GM12874 (cell line): ENCODE data around the gene ATPAF1.

ENCODE experiments used
- TF ChIP-seq, protein P1 (sequence below): IDR thresholded peaks from 2 replicates; pipeline ENCODE4 v1.5.1; 2011; ENCODE audit warnings: low read depth, mild to moderate bottlenecking, control low read depth, low read length, moderate library complexity; ENCODE audit not compliant: insufficient read depth

Gene ATPAF1

DNA sequence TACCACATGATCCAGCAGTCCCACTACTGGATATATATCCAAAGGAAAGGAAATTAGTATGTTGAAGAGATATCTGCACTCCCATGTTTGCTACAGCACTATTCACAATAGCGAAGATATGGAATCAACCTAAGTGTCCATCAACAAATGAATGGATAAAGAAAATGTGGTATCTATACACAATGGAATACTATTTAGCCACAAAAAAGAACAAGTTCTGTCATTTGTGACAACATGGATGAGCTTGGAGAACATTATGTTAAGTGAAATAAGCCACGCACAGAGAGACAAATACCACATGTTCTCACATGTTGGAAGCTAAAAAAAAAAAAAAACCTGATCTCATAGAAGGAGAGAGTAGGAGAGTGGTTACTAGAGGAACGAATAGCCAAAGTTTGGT lies 17.7 kb downstream of the ATPAF1 start:
- TF ChIP-seq, protein P1, sequence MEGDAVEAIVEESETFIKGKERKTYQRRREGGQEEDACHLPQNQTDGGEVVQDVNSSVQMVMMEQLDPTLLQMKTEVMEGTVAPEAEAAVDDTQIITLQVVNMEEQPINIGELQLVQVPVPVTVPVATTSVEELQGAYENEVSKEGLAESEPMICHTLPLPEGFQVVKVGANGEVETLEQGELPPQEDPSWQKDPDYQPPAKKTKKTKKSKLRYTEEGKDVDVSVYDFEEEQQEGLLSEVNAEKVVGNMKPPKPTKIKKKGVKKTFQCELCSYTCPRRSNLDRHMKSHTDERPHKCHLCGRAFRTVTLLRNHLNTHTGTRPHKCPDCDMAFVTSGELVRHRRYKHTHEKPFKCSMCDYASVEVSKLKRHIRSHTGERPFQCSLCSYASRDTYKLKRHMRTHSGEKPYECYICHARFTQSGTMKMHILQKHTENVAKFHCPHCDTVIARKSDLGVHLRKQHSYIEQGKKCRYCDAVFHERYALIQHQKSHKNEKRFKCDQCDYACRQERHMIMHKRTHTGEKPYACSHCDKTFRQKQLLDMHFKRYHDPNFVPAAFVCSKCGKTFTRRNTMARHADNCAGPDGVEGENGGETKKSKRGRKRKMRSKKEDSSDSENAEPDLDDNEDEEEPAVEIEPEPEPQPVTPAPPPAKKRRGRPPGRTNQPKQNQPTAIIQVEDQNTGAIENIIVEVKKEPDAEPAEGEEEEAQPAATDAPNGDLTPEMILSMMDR = no peak

DNA sequence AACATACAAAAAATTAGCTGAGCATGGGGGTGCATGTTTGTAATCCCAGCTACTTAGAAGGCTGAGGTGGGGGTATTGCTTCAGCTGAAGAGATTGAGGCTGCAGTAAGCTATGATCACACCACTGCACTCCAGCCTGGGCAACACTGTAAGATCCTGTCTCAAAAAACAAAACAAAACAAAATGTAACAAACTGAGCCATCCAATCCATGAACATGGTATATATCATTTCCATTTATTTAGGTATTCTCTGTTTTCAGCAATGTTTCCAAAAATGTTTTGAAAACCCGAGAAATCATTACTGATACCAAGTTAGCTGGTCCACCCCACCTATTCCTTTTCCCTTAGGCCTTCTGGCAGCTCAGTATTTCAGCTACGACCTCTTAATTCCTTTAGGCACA lies 18.4 kb downstream of the ATPAF1 start:
- TF ChIP-seq, protein P1 = no peak

DNA sequence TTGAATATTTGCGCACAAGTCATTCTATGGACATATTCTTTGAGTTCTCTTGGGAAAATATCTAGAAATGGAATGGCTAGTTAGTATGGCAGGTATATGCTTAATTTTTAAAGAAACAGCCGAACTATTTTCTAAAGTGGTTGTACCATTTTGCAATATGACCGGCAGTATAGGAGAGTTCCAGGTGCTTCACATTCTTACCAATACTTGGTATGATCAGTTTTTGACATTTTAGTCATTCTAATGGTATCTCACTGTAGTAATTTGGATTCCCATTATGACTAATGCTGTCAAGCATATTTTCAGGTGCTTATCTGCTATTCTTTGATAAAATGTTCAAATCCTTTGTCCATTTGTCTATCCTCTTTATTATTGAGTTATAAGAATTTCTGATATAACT lies 20.6 kb downstream of the ATPAF1 start:
- TF ChIP-seq, protein P1 = no peak

DNA sequence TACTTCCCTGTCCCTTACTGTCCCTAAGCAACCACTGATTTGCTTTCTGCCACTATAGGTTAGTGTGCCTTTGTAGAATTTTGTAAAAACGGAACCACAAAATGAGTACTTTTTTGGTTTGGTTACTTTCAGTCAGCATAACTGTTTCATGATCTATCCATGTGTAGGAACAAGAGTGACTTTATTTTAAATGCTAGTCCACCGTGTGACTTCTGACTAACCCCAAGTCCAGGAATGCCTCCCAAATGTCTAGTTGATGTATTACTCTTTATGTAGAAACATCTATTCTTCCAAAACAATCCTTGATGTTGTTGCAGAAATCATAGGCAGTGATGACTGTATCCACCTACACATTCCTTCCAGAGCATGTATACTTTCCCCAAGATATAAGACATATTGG lies 21.3 kb downstream of the ATPAF1 start:
- TF ChIP-seq, protein P1 = no peak

DNA sequence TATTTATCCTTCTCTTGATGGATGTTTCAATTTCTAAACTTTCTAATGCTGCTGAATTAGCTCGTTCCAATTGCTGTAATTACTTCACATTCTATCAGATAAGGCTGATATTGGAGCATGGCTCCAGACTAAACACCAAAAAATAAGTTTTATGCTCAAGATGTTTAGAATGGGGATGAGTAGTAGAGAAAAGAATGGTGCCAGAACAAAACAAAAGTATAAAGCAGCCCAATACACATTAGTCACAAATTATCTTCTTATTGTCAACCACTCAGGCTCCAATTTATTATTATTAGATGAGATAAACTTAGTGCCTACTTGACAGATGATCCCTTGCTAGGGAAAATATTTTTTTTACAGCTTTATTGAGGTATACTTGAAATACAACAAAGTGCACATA lies 21.8 kb downstream of the ATPAF1 start:
- TF ChIP-seq, protein P1 = no peak

DNA sequence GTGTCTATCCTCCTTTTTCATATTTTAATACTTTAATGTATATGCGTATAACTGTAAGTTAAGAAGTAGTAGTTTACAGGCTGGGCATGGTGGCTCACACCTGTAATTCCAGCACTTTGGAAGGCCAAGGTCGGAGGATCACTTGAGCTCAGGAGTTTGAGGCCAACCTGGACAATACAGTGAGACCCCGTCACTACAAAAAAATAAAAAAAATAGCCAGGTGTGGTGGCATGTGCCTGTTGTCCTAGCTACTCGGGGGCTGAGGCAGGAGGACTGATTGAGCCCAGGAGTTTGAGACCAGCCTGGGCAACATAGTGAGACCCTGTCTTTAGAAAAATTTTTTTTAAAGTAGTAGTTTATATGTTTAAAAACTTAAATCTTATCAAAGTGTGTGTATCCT lies 22.3 kb downstream of the ATPAF1 start:
- TF ChIP-seq, protein P1 = no peak

DNA sequence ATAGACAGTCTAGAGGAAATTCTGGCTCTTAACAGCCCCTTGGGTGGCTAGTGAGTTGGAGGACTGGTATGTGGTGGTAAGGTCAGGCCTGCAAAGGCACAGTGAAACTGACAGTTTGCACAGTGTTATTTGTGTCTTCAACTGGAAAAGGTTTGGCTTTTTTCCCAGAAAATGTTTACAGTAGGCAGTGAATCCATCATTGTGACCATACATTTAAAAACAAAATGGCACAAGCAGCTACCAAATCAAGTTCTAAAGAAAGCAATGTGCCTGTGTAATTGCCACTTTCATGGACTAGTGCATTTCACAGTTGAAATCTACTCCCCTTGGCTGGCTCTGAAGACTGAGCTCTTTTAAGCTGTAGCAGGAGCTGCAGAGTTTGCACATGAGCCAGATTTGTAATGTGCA lies 24.8 kb downstream of the ATPAF1 start:
- TF ChIP-seq, protein P1 = no peak

DNA sequence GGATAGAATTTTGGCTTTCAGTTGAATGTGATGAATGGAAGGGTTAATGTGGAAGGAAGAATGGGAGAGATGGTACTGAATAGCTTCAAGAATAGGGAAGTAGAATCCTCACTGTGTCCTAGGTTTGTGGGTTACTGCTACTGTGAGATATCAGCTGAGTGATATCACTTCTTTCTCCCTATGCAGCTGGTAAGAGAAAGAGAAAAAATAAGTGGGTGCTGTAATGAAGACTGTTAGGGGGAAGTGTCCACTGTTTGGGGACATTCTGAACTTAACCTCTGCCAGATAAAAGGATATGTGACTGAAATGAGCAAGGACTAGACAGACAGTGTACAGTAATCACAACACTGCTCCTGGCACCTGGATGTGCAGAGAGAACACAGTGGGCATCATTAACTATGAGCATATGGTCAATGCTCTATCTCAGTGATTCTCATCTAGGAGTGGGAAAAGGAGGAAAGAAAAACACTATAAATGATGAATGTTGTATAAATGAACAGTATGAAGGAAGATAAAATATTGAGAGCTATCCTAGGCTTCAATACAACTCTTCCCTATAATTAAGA lies 26.0 kb downstream of the ATPAF1 start:
- TF ChIP-seq, protein P1 = no peak
